Breast epithelium (tissue), 4 donors: ENCODE measurements around the gene NUCKS1. TPM values are rescaled to one million over a fixed set of nuclear protein-coding genes. Genes with fewer than 3 reads are reported as not detected.

Experiments used
- DNase-seq, 2 donors: peaks; one replicate each; pipeline ENCODE4 v3.0.0-alpha.2; 2019; ENCODE audit warnings: low spot score in 2 of 2
- H3K27ac ChIP-seq, 2 donors: fragments of 200-600 bp; sonication (generic) in 1 of 2; one replicate each; pipeline ENCODE4 v1.5.1; 2016 to 2019; ENCODE audit warnings: mild to moderate bottlenecking in 1 of 2
- H3K27me3 ChIP-seq, 2 donors: fragments of 200-600 bp; sonication (generic) in 1 of 2; one replicate each; pipeline versions ENCODE4 v1.5.1 to v1.6.0; 2017 to 2019; ENCODE audit warnings: control low read depth in 1 of 2, mild to moderate bottlenecking in 1 of 2
- H3K36me3 ChIP-seq: fragments of 200-600 bp; one replicate; pipeline ENCODE4 v1.5.1; 2019
- H3K4me1 ChIP-seq, 2 donors: fragments of 200-600 bp; sonication (generic); one replicate each; pipeline ENCODE4 v1.5.1; 2016 to 2019; ENCODE audit warnings: control low read depth in 1 of 2
- H3K4me3 ChIP-seq, 3 donors: fragments of 200-600 bp; sonication (generic); 1 replicate in 2 of 3; 2 replicates in 1 of 3; pipeline ENCODE4 v1.5.1; 2016 to 2019; ENCODE audit warnings: mild to moderate bottlenecking in 3 of 3, moderate library complexity in 2 of 3
- H3K9me3 ChIP-seq, 2 donors: fragments of 200-600 bp; sonication (generic) in 1 of 2; one replicate each; pipeline ENCODE4 v1.5.1; 2016 to 2019; ENCODE audit warnings: control low read depth in 1 of 2
- CTCF ChIP-seq, 3 donors: fragments of 450-650 bp; IDR thresholded peaks; one replicate each; pipeline ENCODE4 v1.5.1; 2016 to 2017; ENCODE audit warnings: antibody characterized with exemption in 3 of 3, mild to moderate bottlenecking in 3 of 3, moderate library complexity in 3 of 3
- POLR2A ChIP-seq: fragments of 450-650 bp; IDR thresholded peaks from one replicate; pipeline ENCODE4 v1.6.1; 2016; ENCODE audit warnings: antibody characterized with exemption, mild to moderate bottlenecking, moderate library complexity
- POLR2AphosphoS5 ChIP-seq, 3 donors: sonication (generic); formaldehyde crosslinking; IDR thresholded peaks; one replicate each; pipeline ENCODE4 v1.6.1; 2017; ENCODE audit warnings: antibody characterized with exemption in 3 of 3
- intact Hi-C: fragments of 100-400 bp; cut with DNase I; formaldehyde crosslinking; loops from one replicate; pipeline ENCODE4 v1.15.1; 2023; ENCODE audit warnings: low total_unique reads
- total RNA-seq, 3 donors: library from RNA; depleted of rRNA; stranded (reverse); fragments of >200 nt; gene quantifications; one replicate each; pipeline ENCODE4 v1.1.0, GENCODE V29; 2016

The NUCKS1 gene
- total RNA-seq, 3 donors from 2014 or later = 80.6 to 188 (median 86.9) TPM

- DNase-seq = no peak
- intact Hi-C loops = no loop called here
- no peak for TF ChIP-seq CTCF (IDR thresholded peaks at IDR 0.05)
- no peak for TF ChIP-seq POLR2AphosphoS5 (IDR thresholded peaks at IDR 0.05)
- TF ChIP-seq POLR2A = no peak
- Histone ChIP-seq H3K9me3 (no peaks in the 10 kb centered on the region), H3K27me3 (no peaks in the 10 kb centered on the region), H3K27ac (no peak overlapping the region), H3K4me3 (no peak overlapping the region), H3K4me1 (peaks cover 0 to 6% of the 10 kb centered on the region in 2 donors), H3K36me3 (no peaks in the 10 kb centered on the region)
Observed at GRCh38 chr1:205681364-205681763, 68.6 kb downstream of the NUCKS1 start.

GRCh38 chr1:205680073-205680851 is 69.7 kb downstream of the NUCKS1 start, which contains the start of gene SLC45A3:
Gene SLC45A3, minus strand, starts transcription at chr1:205680509. Its CDS starts 15,853 bp downstream, at chr1:205664656.
- Histone ChIP-seq H3K36me3 (no peaks in the 10 kb centered on the region), H3K4me1 (peaks cover 0 to 6% of the 10 kb centered on the region in 2 donors), H3K4me3 (peak within 1 kb of the TSS; percentile 50 to 78 (median 71)), H3K9me3 (no peaks in the 10 kb centered on the region), H3K27me3 (no peaks in the 10 kb centered on the region), H3K27ac (peak within 1 kb of the TSS; percentile 60 to 62)
- intact Hi-C loops = no loop called here
- no peak for DNase-seq
- TF ChIP-seq POLR2AphosphoS5 (IDR thresholded peaks at IDR 0.05) (no peak), CTCF (IDR thresholded peaks at IDR 0.05) (no peak), POLR2A (no peak)

GRCh38 chr1:205678286-205679111 is 71.5 kb downstream of the NUCKS1 start:
- Histone ChIP-seq H3K36me3 (no peaks in the 10 kb centered on the region), H3K9me3 (no peaks in the 10 kb centered on the region), H3K4me3 (peak overlapping the region in 2 of 3 donors; percentile 71 to 78), H3K27ac (peak overlapping the region; percentile 48 to 60), H3K4me1 (peaks cover 0 to 6% of the 10 kb centered on the region in 2 donors), H3K27me3 (no peaks in the 10 kb centered on the region)
- intact Hi-C loops = no loop called here
- DNase-seq = no peak
- TF ChIP-seq POLR2A (no peak), CTCF (IDR thresholded peaks at IDR 0.05) (no peak), POLR2AphosphoS5 (IDR thresholded peaks at IDR 0.05) (no peak)

- Histone ChIP-seq H3K36me3 (no peaks in the 10 kb centered on the region), H3K4me3 (no peak overlapping the region), H3K27me3 (no peaks in the 10 kb centered on the region), H3K27ac (no peak overlapping the region), H3K4me1 (peaks cover 0 to 6% of the 10 kb centered on the region in 2 donors), H3K9me3 (no peaks in the 10 kb centered on the region)
- no peak for DNase-seq
- TF ChIP-seq POLR2AphosphoS5 (IDR thresholded peaks at IDR 0.05) (no peak), CTCF (IDR thresholded peaks at IDR 0.05) (no peak), POLR2A (no peak)
- intact Hi-C loops = no loop called here
Observed at GRCh38 chr1:205677167-205677566, 72.8 kb downstream of the NUCKS1 start.

GRCh38 chr1:205676597-205676996 is 73.4 kb downstream of the NUCKS1 start:
- no peak for DNase-seq
- intact Hi-C loops = no loop called here
- Histone ChIP-seq H3K27ac (no peak overlapping the region), H3K36me3 (no peaks in the 10 kb centered on the region), H3K9me3 (no peaks in the 10 kb centered on the region), H3K27me3 (no peaks in the 10 kb centered on the region), H3K4me3 (no peak overlapping the region), H3K4me1 (peaks cover 0 to 6% of the 10 kb centered on the region in 2 donors)
- TF ChIP-seq POLR2A (no peak), POLR2AphosphoS5 (IDR thresholded peaks at IDR 0.05) (no peak), CTCF (IDR thresholded peaks at IDR 0.05) (no peak)
